Transverse colon (tissue), 3 donors: ENCODE data around the gene PLEKHH3.

ENCODE experiments used
- CTCF ChIP-seq, 5 experiments: fragments of 200-600 bp in 3 of 5; fragments of 450-650 bp in 2 of 5; sonication (generic) in 3 of 5; IDR thresholded peaks; 1 replicate in 2 of 5; 2 replicates in 3 of 5; pipeline ENCODE4 v1.5.1; 2016 to 2017; ENCODE audit warnings: antibody characterized with exemption in 5 of 5, inconsistent platforms in 3 of 5, mild to moderate bottlenecking in 2 of 5, moderate library complexity in 1 of 5
- POLR2A ChIP-seq: fragments of 450-650 bp; IDR thresholded peaks from one replicate; pipeline ENCODE4 v1.6.1; 2016; ENCODE audit warnings: antibody characterized with exemption, mild to moderate bottlenecking, moderate library complexity

- TF ChIP-seq CTCF (IDR thresholded peaks at IDR 0.05) (no peak), POLR2A (no peak)
Measured at GRCh38 chr17:42675348-42675964, 1.3 kb downstream of the PLEKHH3 start.
